GM23338 (cell line): ENCODE results near the gene SCN2A. TPM values are rescaled to one million over a fixed set of nuclear protein-coding genes. Genes with fewer than 3 reads are reported as not detected.

Experiments
- ATAC-seq: fragments of 200-7000 bp; cut with Tn5 transposase; 3 replicates; pipeline ENCODE4 v1.9.1; 2020
- DNase-seq: peaks from one replicate; pipeline ENCODE4 v3.0.0-alpha.2; 2015; ENCODE audit warnings: low spot score
- H2AFZ ChIP-seq: fragments of 200-600 bp; sonication (generic); 2 replicates; pipeline ENCODE4 v1.8.0; 2016; ENCODE audit warnings: antibody characterized with exemption, mild to moderate bottlenecking, moderate library complexity
- H3F3A ChIP-seq: fragments of 200-600 bp; sonication (generic); replicated peaks from 2 replicates; pipeline ENCODE4 v1.8.0; 2017; ENCODE audit warnings: antibody characterized with exemption, mixed run types, low read depth
- H3K27ac ChIP-seq: fragments of 200-600 bp; sonication (generic); 2 replicates; pipeline ENCODE4 v1.6.1; 2016; ENCODE audit warnings: low read depth
- H3K27me3 ChIP-seq: fragments of 200-600 bp; sonication (generic); 2 replicates; pipeline ENCODE4 v1.8.0; 2016; ENCODE audit warnings: mild to moderate bottlenecking, mixed run types, moderate library complexity; ENCODE audit not compliant: insufficient read depth
- H3K36me3 ChIP-seq: fragments of 200-600 bp; sonication (generic); 2 replicates; pipeline ENCODE4 v1.8.0; 2016; ENCODE audit warnings: mild to moderate bottlenecking; ENCODE audit not compliant: insufficient read depth
- H3K4me1 ChIP-seq: fragments of 200-600 bp; sonication (generic); 2 replicates; pipeline ENCODE4 v1.8.0; 2016; ENCODE audit warnings: mild to moderate bottlenecking, moderate library complexity; ENCODE audit not compliant: insufficient read depth
- H3K4me2 ChIP-seq: fragments of 200-600 bp; sonication (generic); 2 replicates; pipeline ENCODE4 v1.7.1; 2017; ENCODE audit warnings: mixed run types
- H3K4me3 ChIP-seq: fragments of 200-600 bp; sonication (generic); 2 replicates; pipeline ENCODE4 v1.6.1; 2016; ENCODE audit warnings: mixed run types
- H3K79me2 ChIP-seq: fragments of 200-600 bp; sonication (generic); replicated peaks from 2 replicates; pipeline ENCODE4 v1.8.0; 2017; ENCODE audit warnings: mild to moderate bottlenecking; ENCODE audit not compliant: insufficient read depth
- H3K9me2 ChIP-seq: fragments of 200-600 bp; sonication (generic); 2 replicates; pipeline ENCODE4 v1.8.0; 2017; ENCODE audit not compliant: insufficient read depth
- H4K20me1 ChIP-seq: fragments of 200-600 bp; sonication (generic); replicated peaks from 2 replicates; pipeline ENCODE4 v1.8.0; 2017; ENCODE audit warnings: mild to moderate bottlenecking; ENCODE audit not compliant: insufficient read depth
- H3K27ac Mint-ChIP-seq: 2 replicates; pipeline ENCODE4 v1.8.0; 2020; ENCODE audit warnings: inconsistent platforms, mild to moderate bottlenecking, moderate library complexity, mixed read lengths
- H3K27me3 Mint-ChIP-seq: 3 replicates; pipeline ENCODE4 v1.8.0; 2022; ENCODE audit warnings: low read depth, mild to moderate bottlenecking, moderate library complexity, mixed read lengths, inconsistent platforms; ENCODE audit not compliant: insufficient read depth, poor library complexity
- H3K36me3 Mint-ChIP-seq: 3 replicates; pipeline ENCODE4 v1.8.0; 2021; ENCODE audit warnings: low read depth, mild to moderate bottlenecking, inconsistent platforms, moderate library complexity, mixed read lengths
- H3K4me1 Mint-ChIP-seq: 3 replicates; pipeline ENCODE4 v1.8.0; 2020; ENCODE audit warnings: mild to moderate bottlenecking, inconsistent platforms, mixed read lengths
- H3K4me3 Mint-ChIP-seq: 3 replicates; pipeline ENCODE4 v1.8.0; 2021; ENCODE audit warnings: moderate library complexity, mild to moderate bottlenecking, inconsistent platforms, mixed read lengths
- H3K9me3 Mint-ChIP-seq: 3 replicates; pipeline ENCODE4 v1.8.0; 2020; ENCODE audit warnings: moderate library complexity, mild to moderate bottlenecking, inconsistent platforms, mixed read lengths
- CREB1 ChIP-seq: fragments of 250-450 bp; sonication (Bioruptor Pico); IDR thresholded peaks from 2 replicates; pipeline ENCODE4 v1.5.0; 2020; ENCODE audit warnings: low read depth, mild to moderate bottlenecking, moderate library complexity
- CTCF ChIP-seq, 2 experiments: fragments of 200-600 bp in 1 of 2; sonication (generic) in 1 of 2; conservative IDR thresholded peaks; 2 replicates each; pipeline versions ENCODE4 v1.5.1 to v1.6.1; 2016 to 2017; ENCODE audit warnings: antibody characterized with exemption in 2 of 2, low read depth in 2 of 2, mild to moderate bottlenecking in 2 of 2, moderate library complexity in 1 of 2
- ETS1 ChIP-seq: IDR thresholded peaks from 2 replicates; pipeline ENCODE4 v1.6.1; 2016; ENCODE audit warnings: antibody characterized with exemption
- EZH2 ChIP-seq: fragments of 200-600 bp; sonication (generic); IDR thresholded peaks from one replicate; pipeline ENCODE4 v1.8.0; 2017; ENCODE audit warnings: antibody characterized with exemption, mild to moderate bottlenecking, low read depth; ENCODE audit not compliant: unreplicated experiment
- EZH2phosphoT487 ChIP-seq: fragments of 200-600 bp; sonication (generic); IDR thresholded peaks from one replicate; pipeline ENCODE4 v1.8.1; 2018; ENCODE audit warnings: antibody characterized with exemption; ENCODE audit not compliant: unreplicated experiment
- JUNB ChIP-seq: IDR thresholded peaks from one replicate; pipeline ENCODE4 v1.6.1; 2016; ENCODE audit warnings: antibody characterized with exemption; ENCODE audit not compliant: unreplicated experiment
- NANOG ChIP-seq: IDR thresholded peaks from 2 replicates; pipeline ENCODE4 v1.6.1; 2016; ENCODE audit warnings: antibody characterized with exemption, borderline replicate concordance
- REST ChIP-seq: IDR thresholded peaks from one replicate; pipeline ENCODE4 v1.6.1; 2018; ENCODE audit warnings: antibody characterized with exemption; ENCODE audit not compliant: unreplicated experiment
- STAT1 ChIP-seq: IDR thresholded peaks from one replicate; pipeline ENCODE4 v1.6.1; 2016; ENCODE audit warnings: antibody characterized with exemption; ENCODE audit not compliant: unreplicated experiment
- ZNF114 ChIP-seq: fragments of 250-450 bp; sonication (Bioruptor Pico); IDR thresholded peaks from 2 replicates; pipeline ENCODE4 v1.5.0; 2020; ENCODE audit warnings: mild to moderate bottlenecking, moderate library complexity
- ZNF331 ChIP-seq: fragments of 250-450 bp; sonication (Bioruptor Pico); IDR thresholded peaks from 2 replicates; pipeline ENCODE4 v1.5.0; 2020; ENCODE audit warnings: low read depth, mild to moderate bottlenecking, moderate library complexity
- polyA plus RNA-seq: library from polyadenylated mRNA; unstranded; fragments of >200 nt; fragmentation: Nextera tagmentation; extraction: Ambion mirVana; gene quantifications from 2 replicates; pipeline ENCODE4 v1.2.1, GENCODE V29; 2016
- total RNA-seq: library from RNA; depleted of rRNA; stranded (reverse); fragments of >200 nt; shearing (Covaris generic); gene quantifications from 2 replicates; pipeline ENCODE4 v1.2.3, GENCODE V29; 2014

Gene SCN2A
- total and polyA plus RNA-seq, 2 experiments from 2014 or later, result 0.45 to 0.52 TPM

DNA sequence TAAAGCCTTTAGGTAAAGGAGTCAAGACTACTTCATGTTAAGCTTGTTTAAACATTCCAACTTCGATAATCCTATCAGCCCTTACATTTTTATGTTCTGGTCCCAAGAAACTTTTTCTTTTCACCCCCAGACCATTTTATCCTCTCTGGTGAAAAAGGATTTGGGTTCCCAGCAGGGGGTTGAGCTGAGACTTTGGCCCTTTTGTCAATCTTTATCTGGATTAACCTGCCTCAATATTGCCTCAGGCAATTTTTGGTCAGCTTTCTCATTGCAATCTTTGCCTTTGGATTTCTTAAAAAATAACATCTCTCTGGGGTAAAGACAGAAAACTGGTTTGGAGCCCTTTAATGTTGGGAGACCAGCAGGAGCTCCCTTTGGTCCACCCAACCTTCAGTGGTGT is 196.4 kb downstream of the SCN2A start:
- Mint-ChIP-seq H3K4me3 (no peak overlapping the region), H3K27me3 (peaks cover 4% of the 10 kb centered on the region), H3K36me3 (no peaks in the 10 kb centered on the region), H3K27ac (no peak overlapping the region), H3K4me1 (peaks cover 24% of the 10 kb centered on the region), H3K9me3 (no peaks in the 10 kb centered on the region)
- peak; percentile 42 for DNase-seq
- Histone ChIP-seq H4K20me1 (no peaks in the 10 kb centered on the region), H3K27ac (no peak overlapping the region), H3K36me3 (no peaks in the 10 kb centered on the region), H3K4me2 (peak overlapping the region; percentile 13; the same call in 1 of the 2 replicates), H3K79me2 (no peaks in the 10 kb centered on the region), H3K9me2 (no peaks in the 10 kb centered on the region), H2AFZ (no peak overlapping the region), H3K27me3 (no peaks in the 10 kb centered on the region), H3K4me1 (peaks cover 32% of the 10 kb centered on the region), H3K4me3 (no peak overlapping the region), H3F3A (no peaks in the 10 kb centered on the region)
- no peak for ATAC-seq
- TF ChIP-seq STAT1, result no peak
- no peak for TF ChIP-seq ZNF114 (CRISPR knock-in tag)
- TF ChIP-seq REST, result no peak
- no peak for TF ChIP-seq NANOG
- TF ChIP-seq CREB1 (CRISPR knock-in tag), result no peak
- no peak for TF ChIP-seq JUNB
- no peak for TF ChIP-seq CTCF (conservative IDR thresholded peaks at IDR 0.05; ENCODE audit: low read depth in 2 of 2)
- TF ChIP-seq EZH2phosphoT487, result no peak
- no peak for TF ChIP-seq EZH2
- no peak for TF ChIP-seq ETS1

GRCh38 chr2:165436559-165436958 is 197.3 kb downstream of the SCN2A start:
- TF ChIP-seq ETS1 (no peak), ZNF331 (CRISPR knock-in tag) (no peak), EZH2phosphoT487 (no peak)
- Histone ChIP-seq H3K9me2 (no peaks in the 10 kb centered on the region), H3F3A (no peaks in the 10 kb centered on the region), H3K79me2 (no peaks in the 10 kb centered on the region), H3K4me2 (no peak overlapping the region), H4K20me1 (no peaks in the 10 kb centered on the region), H3K4me1 (peaks cover 32% of the 10 kb centered on the region), H2AFZ (no peak overlapping the region), H3K4me3 (no peak overlapping the region), H3K27ac (no peak overlapping the region), H3K27me3 (no peaks in the 10 kb centered on the region), H3K36me3 (no peaks in the 10 kb centered on the region)
- H3K4me3 Mint-ChIP-seq, result no peak overlapping the region
- H3K4me1 Mint-ChIP-seq, result peaks cover 24% of the 10 kb centered on the region
- DNase-seq (no peak), ATAC-seq (no peak)
- H3K27ac Mint-ChIP-seq, result no peak overlapping the region
- peaks cover 4% of the 10 kb centered on the region for H3K27me3 Mint-ChIP-seq
- no peaks in the 10 kb centered on the region for H3K36me3 Mint-ChIP-seq
- H3K9me3 Mint-ChIP-seq, result no peaks in the 10 kb centered on the region
